Posterior cingulate gyrus (tissue), 11 donors: ENCODE data around the gene TMOD1.

Experiments used
- DNase-seq, 10 donors: peaks; one replicate each; pipeline versions ENCODE4 v3.0.0 to v3.0.0-alpha.2; 2020 to 2021; ENCODE audit warnings: mixed read lengths in 3 of 10
- intact Hi-C: fragments of 100-400 bp; cut with DNase I; formaldehyde crosslinking; loops from one replicate; pipeline ENCODE4 v1.15.1; 2023

The TMOD1 gene

DNA sequence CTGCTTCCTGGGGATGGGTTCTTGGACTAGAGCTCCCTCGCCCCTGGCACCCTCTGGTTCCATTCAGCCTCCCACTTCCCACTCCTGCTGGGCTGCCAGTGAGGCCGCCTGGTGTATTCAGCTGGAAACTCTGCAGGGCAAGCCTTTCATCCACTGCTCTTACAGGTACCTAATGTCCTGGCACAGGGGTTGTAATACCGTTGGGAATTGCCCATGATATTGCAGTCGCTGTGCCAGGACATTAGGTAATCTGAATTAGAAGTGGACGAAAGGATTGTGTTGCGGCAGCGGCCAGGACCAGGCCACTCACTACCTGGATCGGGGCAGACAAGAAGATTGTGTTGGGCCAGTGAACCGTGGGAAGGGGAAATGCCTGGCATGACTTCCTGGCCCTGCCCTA is 13.1 kb downstream of the TMOD1 start:
- intact Hi-C loops: no loop called here

DNA sequence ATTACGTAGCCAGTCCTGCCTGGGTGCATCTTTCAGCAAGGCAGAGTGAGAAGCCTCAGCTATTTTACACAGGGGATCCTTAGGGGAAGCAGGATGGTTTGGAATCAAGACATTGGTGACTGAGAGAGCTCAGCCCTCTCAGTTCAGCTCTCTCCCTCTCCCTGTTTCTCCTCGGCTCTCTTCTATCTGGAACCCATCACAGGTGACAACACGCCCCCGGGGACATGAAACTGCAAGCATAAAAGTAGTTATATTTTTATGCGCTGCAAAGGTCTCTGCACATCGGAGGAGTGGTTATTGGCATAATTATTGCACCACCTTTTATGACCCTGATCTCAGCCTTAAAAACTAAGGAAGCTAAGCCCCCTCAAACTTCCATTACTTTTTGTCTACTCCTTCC is 14.2 kb downstream of the TMOD1 start:
- intact Hi-C loops: no loop called here
- DNase-seq: no peak

More for the DNA sequence above, 13.1 kb downstream of the TMOD1 start:
- DNase-seq: peak in 1 of 10 donors; percentile 66

DNA sequence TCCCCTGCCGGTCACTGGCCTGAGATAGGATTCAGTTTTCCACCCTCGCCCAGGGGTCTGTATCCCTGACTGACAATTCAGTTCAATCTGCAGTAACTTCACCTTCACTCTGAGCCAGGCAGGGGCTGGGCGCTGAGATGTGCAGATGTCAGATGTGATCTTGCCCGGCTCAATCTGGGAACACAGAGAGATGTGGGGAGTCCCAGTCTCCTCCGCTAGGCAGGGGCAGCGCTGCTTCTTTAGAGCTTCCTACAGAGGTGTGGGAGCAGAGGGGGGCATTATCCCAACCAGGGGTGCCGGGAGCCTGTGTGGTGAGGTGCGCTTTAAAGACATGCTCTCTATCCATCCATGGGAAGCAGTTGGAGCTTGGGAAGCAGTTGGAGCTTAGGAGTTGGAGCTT is 14.6 kb downstream of the TMOD1 start:
- intact Hi-C loops: no loop called here
- DNase-seq: no peak

DNA sequence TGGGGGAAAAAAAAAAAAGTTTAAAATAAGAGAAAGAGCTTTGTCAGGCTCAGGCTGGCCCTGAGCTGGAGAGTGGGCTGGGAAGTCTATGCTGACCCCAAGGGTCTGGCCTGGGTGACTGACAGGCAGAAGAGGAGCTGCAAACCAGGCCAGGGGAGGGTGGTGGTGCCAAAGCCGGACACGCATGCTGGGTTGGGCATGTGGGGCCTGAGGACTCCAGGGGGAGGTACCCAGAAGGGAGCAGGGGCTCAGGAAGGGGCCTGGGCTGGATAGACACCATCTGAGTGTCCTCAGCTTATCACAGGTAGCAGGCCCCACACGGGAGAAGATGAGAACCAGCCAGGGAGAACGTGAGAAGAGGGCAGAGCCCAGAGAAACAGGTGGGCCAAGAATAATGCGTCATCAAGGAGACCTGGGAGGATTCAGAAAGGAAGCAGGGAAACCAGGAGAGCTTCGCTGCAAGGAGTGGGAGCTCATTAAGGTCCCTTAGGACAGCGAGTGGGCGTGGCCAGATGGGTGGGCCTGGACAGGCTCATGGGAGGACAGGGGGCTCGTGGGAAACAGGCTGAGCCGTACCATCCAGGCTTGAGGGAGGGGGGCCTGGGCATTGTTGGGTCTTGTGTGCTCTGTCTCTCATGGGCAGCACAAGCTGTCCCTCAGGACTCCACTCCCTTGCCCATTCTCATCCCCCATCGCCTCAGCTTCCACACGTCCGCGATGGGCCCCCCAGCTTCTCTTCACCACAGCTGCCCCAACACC is 16.0 kb downstream of the TMOD1 start:
- intact Hi-C loops: no loop called here
- no peak for DNase-seq

DNA sequence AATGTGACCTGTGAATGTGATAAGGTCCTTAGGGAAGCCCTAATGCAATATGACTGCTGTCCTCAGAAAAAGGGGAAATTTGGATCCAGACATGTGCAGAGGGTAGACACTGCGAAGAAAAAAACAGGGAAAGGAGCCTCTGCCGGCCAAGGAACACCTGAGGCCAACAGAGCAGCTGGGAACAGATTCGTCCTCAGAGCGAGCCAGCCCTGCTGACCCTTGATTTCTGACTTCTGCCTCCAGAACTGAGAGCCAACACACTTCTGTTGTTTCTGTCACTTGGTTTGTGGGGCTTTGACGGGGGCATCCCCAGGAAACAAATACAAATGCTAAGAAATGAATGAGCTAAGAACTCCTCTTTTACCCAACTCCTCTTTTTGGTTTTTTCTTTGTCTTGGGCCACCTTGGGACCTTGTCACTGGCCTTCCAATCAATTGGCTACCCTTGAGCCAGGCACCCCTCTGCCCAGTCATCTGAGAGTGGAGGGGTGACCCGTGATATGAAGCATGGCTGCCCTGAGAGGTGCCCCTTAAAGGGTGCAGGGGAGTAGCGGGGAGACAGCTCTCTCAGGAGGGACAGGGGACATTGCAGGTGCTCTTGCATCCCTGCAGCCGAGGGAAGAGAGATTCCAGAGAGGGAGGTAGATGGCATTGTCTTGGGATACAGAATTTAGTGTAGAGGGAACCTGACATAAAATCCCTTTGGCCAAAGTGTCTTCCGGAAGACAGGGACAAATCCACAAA is 16.9 kb downstream of the TMOD1 start:
- DNase-seq: no peak
- intact Hi-C loops: no loop called here

DNA sequence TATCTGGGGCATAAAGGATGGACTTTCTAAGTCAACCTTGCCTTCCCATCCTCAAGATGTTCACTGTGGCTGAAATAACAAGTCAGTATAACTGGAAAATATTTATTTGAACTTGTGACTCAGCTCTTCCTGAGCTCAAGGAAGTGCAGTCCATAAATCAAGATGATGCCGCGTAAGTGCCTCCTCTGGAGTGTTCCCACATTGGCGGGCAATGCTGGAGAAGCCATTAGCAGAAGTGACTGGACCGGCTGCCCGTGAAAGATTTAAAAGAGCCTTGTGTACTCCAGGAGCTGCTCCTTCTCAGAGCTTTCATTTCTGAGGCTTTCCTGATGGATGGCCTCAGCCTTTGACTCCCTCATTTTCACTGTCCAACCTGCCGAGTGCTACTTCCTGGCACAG is 17.4 kb downstream of the TMOD1 start:
- intact Hi-C loops: no loop called here

DNA sequence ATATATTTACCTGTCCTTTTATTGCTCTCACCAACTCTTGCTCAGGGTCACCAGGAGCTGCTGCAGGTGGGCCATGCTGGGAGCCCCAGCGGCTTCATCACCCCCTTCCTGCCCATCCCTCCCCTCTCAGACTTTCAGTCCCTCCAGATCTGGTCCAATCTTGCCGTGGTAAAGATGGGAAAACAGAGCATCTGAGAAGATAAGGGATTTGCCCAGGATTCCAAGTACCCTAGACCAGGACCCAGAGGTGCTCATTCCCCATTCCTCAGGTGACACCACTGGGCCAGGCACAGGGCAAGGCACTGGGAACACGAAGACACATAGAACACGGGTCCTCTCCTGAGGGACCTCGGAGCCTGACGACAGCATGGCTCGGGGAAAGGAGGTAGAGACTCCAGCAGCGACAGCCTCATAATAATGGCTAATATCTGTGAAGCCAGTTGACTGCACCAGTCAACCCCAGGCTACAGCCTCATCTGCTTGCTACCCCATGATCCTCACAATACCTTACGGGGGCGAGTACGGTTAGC is 18.0 kb downstream of the TMOD1 start:
- no peak for DNase-seq
- intact Hi-C loops: no loop called here

More for the DNA sequence above, 17.4 kb downstream of the TMOD1 start:
- DNase-seq: no peak

DNA sequence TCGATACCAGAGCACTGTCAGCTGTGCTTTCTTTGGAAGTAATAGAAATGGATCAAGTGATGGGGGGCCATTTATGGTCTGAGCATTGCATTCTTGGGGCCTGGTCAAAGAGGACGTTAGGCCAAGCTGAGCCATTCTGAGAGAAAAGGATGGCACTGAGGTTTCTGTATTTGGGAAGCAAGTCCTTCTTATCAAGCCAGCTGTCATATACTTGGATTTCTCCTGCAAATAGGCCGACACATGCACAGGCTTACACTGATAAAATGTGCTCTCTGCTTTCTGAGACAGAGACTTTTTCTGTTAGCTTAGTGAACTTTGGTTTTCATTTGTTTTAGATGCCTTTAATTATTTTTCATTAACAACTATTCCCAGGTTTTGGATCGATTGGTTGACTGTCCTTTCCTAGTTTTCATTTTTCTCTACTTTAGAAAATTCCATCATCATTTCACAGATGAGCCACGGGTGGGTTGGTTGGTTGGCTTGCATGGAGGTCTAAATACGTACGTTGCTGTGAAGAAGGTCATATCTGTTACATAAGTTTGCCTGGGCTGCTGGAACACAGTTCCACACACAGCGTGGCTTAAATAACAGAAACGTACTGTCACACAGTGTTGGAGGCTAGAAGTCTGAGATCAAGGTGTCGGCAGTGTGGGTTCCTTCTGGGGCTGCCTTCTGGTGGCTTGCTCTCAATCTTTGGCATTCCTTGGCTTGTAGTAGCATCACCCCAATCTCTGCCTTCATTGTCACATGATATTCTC is 20.3 kb downstream of the TMOD1 start:
- intact Hi-C loops: no loop called here

DNA sequence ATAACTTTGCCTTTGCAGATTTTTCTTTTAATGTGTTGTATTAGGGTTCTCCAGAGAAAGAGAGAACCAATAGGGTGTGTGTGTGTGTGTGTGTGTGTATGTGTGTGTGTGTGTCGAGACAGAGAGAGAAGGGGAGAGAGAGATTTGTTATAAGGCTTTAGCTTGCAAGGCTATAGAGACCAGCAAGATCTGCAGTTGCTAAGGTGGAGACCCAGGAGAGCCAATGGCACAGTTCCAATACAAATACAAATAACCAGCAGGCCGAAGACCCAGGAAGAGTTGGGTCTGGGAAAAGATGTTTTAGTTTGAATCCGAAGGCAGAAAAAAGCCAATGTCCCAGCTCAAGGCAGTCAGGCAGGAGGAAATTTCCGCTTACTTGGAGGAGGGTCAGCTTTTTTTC is 23.0 kb downstream of the TMOD1 start:
- no peak for DNase-seq
- intact Hi-C loops: no loop called here

More for the DNA sequence above, 20.3 kb downstream of the TMOD1 start:
- peak in 1 of 10 donors; percentile 50 for DNase-seq

DNA sequence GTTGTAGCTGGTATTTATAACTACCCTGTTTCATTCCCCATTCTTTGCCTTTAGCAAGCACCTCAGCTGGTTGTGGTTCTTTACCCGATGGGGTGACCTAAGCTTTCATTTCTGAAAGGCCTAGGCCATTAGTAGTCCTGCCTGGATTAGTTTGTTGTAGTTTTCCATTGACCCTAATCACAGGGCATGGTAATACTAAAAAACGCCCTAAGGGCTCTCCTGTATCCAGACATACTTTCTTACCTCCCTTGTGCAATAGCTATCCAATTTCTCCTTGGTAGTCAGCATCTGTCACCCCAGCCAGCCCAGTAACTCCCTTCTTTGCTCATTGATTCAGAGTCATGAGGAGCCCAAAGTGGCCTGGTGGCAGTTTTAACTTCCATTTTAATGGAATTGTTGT is 24.0 kb downstream of the TMOD1 start:
- intact Hi-C loops: no loop called here
- DNase-seq: no peak

DNA sequence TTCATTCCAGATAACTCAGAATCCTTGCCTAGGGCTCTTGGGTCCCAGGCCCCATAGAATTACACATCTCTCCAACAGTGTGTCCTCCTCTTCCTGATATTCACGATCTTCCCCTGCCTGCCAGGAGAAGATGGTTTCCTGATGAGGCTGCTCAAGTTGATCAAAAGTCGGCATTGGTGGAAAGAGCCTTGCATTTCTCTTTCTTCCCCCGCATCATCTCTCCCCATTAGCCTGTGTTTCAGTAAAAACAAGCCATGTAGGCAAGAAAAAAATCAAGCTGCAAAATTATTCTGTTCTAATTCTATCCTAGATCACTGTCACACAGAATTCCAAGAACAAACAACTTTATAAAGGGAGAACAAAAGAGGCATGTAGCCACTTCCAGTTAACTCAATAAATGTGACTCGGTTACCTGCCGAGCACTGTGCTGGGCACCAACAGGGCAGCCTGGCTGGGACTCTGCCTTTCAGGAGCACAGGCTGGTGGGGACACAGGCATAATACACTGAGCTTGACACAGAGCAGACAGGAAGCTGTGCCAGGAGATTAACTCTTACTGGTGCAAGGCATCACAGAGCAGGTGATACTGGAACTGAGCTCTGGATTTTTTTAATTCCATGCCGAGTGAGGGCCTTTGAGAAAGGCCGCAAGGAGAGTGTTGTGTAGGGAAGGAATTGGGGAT is 25.6 kb downstream of the TMOD1 start:
- DNase-seq: peak in 1 of 10 donors; percentile 49
- intact Hi-C loops: no loop called here

DNA sequence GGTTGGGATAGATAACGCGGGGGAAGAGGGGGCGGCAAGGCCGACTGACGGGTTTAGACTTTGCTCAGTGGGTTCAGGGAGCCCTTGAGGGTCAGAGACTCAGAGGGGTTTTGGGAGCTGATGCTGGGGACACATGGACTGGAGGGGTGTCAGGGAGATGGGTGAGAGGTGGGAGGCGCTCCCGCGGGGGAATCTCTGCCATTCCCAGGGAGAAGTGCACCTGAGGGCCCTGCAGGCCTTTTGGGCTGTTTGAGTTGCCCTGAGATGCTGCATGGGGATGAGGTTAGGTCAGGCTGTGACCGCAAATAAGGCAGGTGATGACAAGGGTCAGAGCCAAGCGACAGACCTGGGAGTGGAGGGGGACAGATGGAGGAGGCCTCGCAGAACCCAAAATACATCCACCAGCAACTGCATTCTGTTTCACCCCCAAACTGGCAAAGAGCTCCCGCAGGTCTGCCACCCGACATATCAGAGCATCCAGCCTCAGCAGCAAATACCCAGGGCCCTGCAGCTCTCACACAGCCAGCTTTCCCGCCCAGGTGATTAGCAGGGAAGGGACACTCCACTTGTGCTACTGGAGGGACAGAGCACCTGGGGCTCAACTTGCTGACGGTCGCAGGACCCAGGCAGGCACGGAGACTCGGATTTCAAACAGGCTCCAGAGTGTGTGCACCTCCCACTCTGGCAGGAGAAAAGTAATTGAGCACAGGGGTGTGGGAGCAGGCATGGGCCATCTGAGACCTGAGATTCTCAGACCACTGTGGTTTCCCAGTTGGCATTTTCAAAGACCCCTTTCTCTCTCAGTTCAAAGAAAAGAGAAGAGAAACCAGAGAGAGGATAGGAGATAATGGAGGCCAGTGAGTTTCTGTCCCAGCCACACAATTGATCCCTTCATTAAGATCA is 26.4 kb downstream of the TMOD1 start:
- intact Hi-C loops: no loop called here
- DNase-seq: peak in 1 of 10 donors; percentile 67

DNA sequence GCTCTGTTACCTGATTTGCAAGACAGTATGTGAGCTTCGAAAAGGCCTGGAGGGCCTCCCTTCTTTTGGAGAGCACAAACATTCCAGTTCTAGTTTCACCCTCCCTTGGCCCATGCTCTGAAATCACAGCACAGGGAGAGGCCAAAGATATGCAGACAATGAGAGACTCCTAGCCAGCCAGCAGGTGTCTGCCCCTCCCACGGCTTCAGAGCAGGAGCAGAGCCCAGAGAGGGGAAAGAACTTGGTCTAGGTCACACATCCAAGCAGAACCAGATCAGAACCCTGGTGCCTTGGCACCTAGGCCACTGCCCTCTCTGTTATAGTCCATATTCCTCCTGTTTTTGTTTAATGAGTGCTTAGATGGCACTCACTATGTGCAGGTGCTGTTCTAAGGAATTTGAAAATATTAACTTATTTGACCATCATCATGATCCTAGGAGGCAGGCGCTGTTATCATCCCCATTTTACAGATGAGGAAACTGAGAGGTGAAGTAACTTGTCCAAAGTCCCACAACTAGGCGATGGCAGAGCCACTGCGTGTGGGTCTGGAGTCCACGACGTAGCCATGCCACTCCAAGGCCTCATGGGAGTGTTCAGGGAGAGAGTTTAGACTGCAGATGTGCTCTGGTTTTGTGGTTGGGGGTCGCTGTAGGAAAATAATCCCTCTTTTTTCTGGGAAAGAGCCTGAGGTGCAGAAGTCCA is 27.2 kb downstream of the TMOD1 start:
- peak in 1 of 10 donors; percentile 55 for DNase-seq

DNA sequence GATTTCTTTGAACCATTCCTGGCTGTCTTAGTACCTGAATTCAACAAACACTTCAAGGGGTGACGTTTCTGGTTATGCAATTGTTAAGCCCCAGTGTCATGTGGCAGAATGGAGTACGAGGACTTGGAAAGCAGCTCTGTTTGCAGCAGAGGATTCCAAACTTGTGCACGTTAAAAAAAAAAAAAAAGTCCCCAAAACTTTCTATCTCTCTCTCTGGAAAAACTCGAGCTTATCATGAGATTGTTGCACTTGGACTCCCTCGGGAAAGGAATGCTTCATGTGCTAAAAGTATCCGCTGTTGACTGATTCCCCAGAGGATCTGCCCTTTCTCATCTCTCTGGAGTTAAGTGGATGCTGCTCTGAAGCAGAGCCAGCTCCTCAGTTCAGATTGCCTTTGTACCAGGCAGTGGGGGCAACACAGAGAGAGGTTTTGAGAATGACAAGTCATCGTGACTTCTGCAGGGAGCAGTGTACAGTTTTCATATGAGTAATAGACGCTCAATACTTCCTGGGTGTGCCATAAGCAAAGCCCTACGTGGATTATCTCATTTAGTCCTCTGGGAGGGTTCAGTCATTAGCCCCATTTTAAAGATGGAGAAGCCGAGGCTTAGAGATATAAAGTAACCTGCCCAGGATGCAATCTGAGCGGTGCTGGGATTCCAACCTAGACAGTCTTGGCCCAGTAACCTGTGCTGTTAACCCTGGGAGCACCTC is 28.1 kb downstream of the TMOD1 start:
- DNase-seq: peak in 1 of 10 donors; percentile 7
- intact Hi-C loops: no loop called here

More for the DNA sequence above, 27.2 kb downstream of the TMOD1 start:
- intact Hi-C loops: no loop called here

DNA sequence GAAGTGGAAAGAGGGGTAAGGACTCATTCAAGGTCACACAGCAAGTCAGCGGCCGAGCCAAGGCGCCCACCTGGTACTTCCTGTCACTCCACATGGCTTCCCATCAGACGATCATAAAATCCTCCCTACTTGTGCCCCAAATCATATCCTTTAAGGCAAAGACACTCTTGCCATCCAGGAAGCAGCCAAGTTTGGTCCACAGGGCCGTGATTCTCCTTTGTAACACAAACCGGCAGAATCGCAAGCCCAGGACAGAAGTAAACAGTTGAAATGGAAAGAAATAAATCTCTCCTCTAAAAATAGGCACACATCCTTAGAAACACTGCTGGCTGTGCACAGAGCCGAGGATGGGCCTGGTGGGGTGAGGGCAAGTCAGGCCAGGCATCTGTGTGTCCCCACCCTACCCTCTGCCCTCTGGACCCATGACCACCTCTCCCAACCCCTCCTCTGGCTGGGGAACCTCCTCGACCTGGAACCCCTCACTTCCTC is 30.5 kb downstream of the TMOD1 start:
- peak in 1 of 10 donors; percentile 42 for DNase-seq
- intact Hi-C loops: no loop called here

DNA sequence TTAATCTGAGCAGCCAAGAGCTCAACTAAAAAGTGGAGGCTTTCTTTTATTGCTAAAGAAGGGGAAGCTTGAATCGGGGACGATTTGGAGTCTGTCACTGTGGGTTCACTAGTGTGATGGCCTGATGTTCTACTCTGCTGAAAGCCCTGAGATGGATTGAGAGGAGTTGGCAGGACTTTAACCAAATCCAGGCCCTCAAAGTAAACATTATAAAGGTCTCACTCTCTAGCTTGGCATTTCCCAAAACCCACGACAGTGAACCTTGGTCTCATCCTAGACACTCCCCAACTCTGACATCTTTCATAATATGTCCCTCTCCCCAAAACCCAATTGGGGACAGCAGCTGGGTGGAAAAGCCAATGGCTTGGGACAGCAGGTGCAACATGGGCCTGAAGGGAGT is 32.7 kb downstream of the TMOD1 start:
- DNase-seq: no peak
- intact Hi-C loops: no loop called here

DNA sequence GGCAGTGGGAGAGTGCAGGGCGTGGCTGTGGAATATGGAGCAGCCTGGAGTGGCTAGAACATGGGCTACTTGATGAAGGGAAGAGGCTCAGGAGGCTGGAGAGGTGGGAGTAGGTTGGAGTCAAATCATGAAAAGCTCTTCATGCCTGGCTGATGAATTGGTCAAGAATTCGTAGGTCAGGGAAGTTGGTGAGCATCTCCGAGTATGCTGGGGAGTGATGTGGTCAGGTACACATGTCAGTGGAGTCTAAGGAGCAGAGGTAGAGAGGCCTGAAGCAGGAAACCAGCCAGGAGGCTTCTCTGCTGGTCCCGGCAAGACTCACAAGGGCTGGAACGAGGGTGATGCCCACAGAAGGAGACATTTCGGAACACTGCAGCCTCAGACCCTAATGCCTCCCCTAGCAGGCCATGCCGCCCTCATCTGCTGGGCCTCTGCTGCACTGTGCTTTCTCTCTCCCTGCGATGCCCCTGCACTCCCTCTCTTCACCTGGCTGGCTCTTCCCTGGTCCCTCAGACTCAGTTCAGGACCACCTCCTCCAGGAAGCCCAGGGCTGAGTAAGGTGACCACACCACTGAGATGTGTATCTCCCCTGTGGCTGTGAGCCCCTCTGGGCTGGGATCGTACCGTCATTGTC is 33.6 kb downstream of the TMOD1 start:
- DNase-seq: peak in 1 of 10 donors; percentile 54
- intact Hi-C loops: no loop called here
